ENCODE results near the gene FBXO46. TPM values are rescaled to one million over a fixed set of nuclear protein-coding genes. Genes with fewer than 3 reads are reported as not detected.
A peak's percentile ranks its signal among the peaks of the same experiment; 100 is the strongest.
"Not testable (repeated sequence)": the region's sequence is repeated elsewhere in the genome, so short reads cannot be mapped to it uniquely, and the experiment has no call there.

The FBXO46 gene
- total RNA-seq, 1 experiment from 2014 or later = 40.1 TPM

GRCh38 chr19:45691516-45692186 is 39.0 kb downstream of the FBXO46 start, which contains the start of gene SNRPD2 (continued):
- TF ChIP-seq, protein P1, sequence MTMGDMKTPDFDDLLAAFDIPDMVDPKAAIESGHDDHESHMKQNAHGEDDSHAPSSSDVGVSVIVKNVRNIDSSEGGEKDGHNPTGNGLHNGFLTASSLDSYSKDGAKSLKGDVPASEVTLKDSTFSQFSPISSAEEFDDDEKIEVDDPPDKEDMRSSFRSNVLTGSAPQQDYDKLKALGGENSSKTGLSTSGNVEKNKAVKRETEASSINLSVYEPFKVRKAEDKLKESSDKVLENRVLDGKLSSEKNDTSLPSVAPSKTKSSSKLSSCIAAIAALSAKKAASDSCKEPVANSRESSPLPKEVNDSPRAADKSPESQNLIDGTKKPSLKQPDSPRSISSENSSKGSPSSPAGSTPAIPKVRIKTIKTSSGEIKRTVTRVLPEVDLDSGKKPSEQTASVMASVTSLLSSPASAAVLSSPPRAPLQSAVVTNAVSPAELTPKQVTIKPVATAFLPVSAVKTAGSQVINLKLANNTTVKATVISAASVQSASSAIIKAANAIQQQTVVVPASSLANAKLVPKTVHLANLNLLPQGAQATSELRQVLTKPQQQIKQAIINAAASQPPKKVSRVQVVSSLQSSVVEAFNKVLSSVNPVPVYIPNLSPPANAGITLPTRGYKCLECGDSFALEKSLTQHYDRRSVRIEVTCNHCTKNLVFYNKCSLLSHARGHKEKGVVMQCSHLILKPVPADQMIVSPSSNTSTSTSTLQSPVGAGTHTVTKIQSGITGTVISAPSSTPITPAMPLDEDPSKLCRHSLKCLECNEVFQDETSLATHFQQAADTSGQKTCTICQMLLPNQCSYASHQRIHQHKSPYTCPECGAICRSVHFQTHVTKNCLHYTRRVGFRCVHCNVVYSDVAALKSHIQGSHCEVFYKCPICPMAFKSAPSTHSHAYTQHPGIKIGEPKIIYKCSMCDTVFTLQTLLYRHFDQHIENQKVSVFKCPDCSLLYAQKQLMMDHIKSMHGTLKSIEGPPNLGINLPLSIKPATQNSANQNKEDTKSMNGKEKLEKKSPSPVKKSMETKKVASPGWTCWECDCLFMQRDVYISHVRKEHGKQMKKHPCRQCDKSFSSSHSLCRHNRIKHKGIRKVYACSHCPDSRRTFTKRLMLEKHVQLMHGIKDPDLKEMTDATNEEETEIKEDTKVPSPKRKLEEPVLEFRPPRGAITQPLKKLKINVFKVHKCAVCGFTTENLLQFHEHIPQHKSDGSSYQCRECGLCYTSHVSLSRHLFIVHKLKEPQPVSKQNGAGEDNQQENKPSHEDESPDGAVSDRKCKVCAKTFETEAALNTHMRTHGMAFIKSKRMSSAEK (CRISPR knock-in tag; IDR thresholded peaks at IDR 0.05; ENCODE audit: borderline replicate concordance) = no peak
- TF ChIP-seq ARID4B (CRISPR knock-in tag; IDR thresholded peaks at IDR 0.05; ENCODE audit: borderline replicate concordance) = no peak
- TF ChIP-seq GRHL2 (CRISPR knock-in tag; IDR thresholded peaks at IDR 0.05; ENCODE audit: insufficient replicate concordance, severe bottlenecking) = no peak
- peak; percentile 41; the same call in 1 of the 2 replicates for TF ChIP-seq GABPB1 (CRISPR knock-in tag; IDR thresholded peaks at IDR 0.05)
- no peak for TF ChIP-seq KAT7 (CRISPR knock-in tag; IDR thresholded peaks at IDR 0.05; ENCODE audit: borderline replicate concordance)
- peak; percentile 82; the same call in 1 of the 2 replicates for TF ChIP-seq E2F4 (CRISPR knock-in tag; IDR thresholded peaks at IDR 0.05; ENCODE audit: borderline replicate concordance, low read depth)
- peak; percentile 36; the same call in 1 of the 2 replicates for TF ChIP-seq USF2 (CRISPR knock-in tag; IDR thresholded peaks at IDR 0.05)
- TF ChIP-seq ETV6 (CRISPR knock-in tag; IDR thresholded peaks at IDR 0.05) = peak; percentile 65; the same call in 1 of the 2 replicates

GRCh38 chr19:45687599-45687998 is 43.1 kb downstream of the FBXO46 start:
- POLR2A ChIA-PET = no interaction called here
- H3K36me3 Mint-ChIP-seq = peaks cover 45% of the 10 kb centered on the region
- TF ChIP-seq PREB (CRISPR knock-in tag; IDR thresholded peaks at IDR 0.05; ENCODE audit: borderline replicate concordance) = no peak
- TF ChIP-seq, protein P2, sequence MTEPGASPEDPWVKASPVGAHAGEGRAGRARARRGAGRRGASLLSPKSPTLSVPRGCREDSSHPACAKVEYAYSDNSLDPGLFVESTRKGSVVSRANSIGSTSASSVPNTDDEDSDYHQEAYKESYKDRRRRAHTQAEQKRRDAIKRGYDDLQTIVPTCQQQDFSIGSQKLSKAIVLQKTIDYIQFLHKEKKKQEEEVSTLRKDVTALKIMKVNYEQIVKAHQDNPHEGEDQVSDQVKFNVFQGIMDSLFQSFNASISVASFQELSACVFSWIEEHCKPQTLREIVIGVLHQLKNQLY (CRISPR knock-in tag; IDR thresholded peaks at IDR 0.05) = no peak
- no peak for TF ChIP-seq ATF2 (CRISPR knock-in tag; IDR thresholded peaks at IDR 0.05; ENCODE audit: borderline replicate concordance, low read depth)
- TF ChIP-seq ETV6 (CRISPR knock-in tag; IDR thresholded peaks at IDR 0.05) = no peak
- TF ChIP-seq NR1H2 (CRISPR knock-in tag; IDR thresholded peaks at IDR 0.05) = no peak
- no peak overlapping the region for H3K4me3 Mint-ChIP-seq
- no peaks in the 10 kb centered on the region for H3K9me3 Mint-ChIP-seq
- DNase-seq (ENCODE audit: low spot score) (no peak), ATAC-seq (no peak)
- no peak overlapping the region for H3K27ac Mint-ChIP-seq
- peaks cover 3% of the 10 kb centered on the region; the same call in 1 of the 2 replicates for H3K27me3 Mint-ChIP-seq (ENCODE audit: low read depth)
- peaks cover 6% of the 10 kb centered on the region; the same call in 1 of the 2 replicates for H3K4me1 Mint-ChIP-seq
- CTCF ChIA-PET = interaction anchor here (1.3 kb wide), 1 partner anchor 10 kb away, joined by 3 read pairs; no protein-coding TSS in a partner anchor

DNA sequence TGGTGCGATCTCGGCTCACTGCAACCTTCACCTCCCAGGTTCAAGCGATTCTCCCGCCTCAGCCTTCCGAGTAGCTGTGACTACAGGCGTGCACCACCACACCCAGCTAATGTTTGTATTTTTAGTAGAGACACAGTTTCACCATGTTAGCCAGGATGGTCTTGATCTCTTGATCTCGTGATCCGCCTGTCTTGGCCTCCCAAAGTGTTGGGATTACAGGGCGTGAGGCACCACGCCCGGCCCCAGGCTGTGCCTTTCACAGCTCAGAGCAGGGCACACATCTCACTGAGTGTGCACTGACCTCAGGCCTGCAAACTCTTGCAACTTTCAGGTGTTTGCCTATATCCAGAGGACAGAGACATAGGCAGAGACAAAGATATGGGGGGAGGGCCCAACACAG is 45.7 kb downstream of the FBXO46 start:
- peaks cover 12% of the 10 kb centered on the region for H3K27me3 Mint-ChIP-seq (ENCODE audit: low read depth)
- H3K27ac Mint-ChIP-seq; POLR2A ChIA-PET; DNase-seq (ENCODE audit: low spot score); ATAC-seq; H3K4me1 Mint-ChIP-seq; H3K4me3 Mint-ChIP-seq; H3K9me3 Mint-ChIP-seq: not testable (repeated sequence)
- CTCF ChIA-PET = interaction anchor here (0.7 kb wide), 1 partner anchor 196 kb away, joined by 4 read pairs; no protein-coding TSS in a partner anchor
- H3K36me3 Mint-ChIP-seq = peaks cover 45% of the 10 kb centered on the region
